GM19372 (cell line): ENCODE data around the gene CELA3B.
"Not testable (repeated sequence)": the region's sequence is repeated elsewhere in the genome, so short reads cannot be mapped to it uniquely, and the experiment has no call there.

Experiments
- ATAC-seq: cut with Tn5 transposase; IDR thresholded peaks from one replicate; pipeline ENCODE4 v1.9.1; 2021; ENCODE audit warnings: mild to moderate bottlenecking, low read depth, moderate library complexity; ENCODE audit not compliant: unreplicated experiment

The CELA3B gene, protein sequence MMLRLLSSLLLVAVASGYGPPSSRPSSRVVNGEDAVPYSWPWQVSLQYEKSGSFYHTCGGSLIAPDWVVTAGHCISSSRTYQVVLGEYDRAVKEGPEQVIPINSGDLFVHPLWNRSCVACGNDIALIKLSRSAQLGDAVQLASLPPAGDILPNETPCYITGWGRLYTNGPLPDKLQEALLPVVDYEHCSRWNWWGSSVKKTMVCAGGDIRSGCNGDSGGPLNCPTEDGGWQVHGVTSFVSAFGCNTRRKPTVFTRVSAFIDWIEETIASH

DNA sequence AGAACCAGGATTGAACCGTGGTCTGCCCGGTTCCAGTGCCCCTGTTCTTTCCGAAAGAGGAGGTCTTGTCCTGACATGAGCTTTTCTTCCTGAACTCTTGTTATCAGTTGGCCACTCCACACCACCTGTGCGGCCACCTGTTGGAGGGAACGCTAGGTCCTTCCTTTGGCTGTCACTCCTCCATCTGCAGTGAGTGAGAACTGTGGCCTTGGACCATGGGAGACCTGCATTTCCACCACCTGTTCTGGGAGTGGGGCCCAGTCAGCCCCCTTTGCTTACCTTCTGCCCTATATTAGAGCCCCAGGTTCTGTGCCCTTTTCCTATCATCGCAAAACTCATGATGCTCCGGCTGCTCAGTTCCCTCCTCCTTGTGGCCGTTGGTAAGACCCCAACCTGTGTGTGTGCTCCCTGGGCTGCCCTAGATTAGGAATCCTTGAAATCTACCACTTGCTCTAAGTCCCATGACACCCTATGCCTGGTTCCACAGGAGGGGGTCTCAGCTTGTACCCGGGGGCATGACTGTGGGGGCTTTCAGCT, at the start of gene CELA3B:
Gene CELA3B (plus strand): TSS at position 320 of the 537 bp plus-strand sequence. CDS start 18 bp downstream, at position 338.
- ATAC-seq = not testable (repeated sequence)

DNA sequence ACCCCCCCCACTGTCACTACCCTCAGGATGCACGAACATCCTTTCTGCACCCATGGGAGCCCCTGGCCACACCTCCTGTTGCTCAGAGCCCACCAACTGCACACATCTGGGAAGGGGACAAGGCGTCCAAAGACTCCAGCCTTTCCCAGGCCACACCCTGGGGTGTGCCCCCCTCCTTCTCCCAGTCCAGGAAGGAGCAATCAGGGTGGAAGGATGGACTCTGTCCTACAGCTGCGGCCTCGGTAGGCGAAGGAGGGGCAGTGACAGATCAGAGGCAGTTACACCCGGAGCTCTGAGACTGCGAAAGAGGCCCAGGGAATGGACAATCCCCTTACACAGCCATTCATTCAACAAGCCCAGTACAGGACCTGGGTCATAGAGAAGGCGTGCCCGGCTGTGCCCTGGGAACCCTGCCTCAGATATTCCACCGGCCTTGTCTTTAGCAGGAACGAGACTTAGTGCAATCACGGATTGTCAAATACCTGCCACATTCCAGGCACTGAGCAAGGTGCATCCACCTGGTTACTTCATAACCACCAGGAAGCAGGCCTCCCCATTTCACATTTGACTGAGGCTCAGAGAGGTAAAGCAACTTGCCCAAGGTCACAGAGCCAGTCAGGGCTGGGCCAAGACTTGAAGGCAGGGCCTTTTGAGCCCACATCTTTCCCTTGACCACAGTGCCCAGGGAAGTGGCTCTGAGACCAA, 49.1 kb upstream of the CELA3B start:
- no peak for ATAC-seq

DNA sequence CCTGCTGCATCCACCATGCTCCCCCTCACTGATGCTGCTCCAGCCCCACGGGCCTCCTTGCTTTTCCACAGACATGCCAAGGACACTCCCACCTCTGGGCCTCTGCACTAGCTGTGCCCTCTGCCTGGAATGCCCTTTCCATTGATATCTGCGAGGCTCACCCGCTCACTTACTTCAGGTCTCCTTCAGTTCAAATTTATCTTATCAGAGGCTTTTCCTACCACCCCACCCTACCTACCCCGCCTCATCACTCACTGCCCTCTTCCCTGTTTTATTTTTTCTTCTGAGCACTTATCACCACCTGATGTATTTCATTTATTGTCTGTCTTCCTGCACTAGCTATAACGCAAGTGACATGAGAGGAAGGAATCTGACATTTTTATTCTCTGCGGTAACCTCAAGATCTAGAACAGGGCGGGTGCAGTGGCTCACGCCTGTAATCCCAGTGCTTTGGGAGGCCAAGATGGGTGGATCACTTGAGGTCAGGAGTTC, 46.7 kb upstream of the CELA3B start:
- ATAC-seq = no peak

DNA sequence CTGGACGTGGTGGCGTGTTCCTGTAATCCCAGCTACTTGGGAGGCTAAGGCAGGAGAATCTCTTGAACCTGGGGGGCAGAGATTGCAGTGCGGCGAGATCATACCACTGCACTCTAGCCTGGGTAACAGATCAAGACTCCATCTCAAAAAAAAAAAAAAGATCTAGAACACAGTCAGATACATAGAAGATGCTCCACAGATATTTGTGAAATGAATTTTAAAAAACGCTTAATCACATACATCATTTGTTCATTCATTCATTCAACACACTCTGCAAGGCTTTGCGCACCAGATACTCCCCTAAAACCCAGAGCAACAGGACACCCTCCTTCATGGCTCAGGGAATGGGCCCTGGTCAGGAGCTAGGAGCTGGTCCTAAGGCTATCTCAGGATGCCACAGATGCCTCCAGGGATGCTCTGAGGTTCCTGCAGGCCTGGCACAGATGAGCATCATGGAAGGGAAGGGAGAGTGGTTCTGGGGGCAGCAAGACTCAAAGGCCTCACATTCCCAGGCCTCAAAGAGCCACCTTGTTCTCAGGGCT, 46.1 kb upstream of the CELA3B start:
- no peak for ATAC-seq

DNA sequence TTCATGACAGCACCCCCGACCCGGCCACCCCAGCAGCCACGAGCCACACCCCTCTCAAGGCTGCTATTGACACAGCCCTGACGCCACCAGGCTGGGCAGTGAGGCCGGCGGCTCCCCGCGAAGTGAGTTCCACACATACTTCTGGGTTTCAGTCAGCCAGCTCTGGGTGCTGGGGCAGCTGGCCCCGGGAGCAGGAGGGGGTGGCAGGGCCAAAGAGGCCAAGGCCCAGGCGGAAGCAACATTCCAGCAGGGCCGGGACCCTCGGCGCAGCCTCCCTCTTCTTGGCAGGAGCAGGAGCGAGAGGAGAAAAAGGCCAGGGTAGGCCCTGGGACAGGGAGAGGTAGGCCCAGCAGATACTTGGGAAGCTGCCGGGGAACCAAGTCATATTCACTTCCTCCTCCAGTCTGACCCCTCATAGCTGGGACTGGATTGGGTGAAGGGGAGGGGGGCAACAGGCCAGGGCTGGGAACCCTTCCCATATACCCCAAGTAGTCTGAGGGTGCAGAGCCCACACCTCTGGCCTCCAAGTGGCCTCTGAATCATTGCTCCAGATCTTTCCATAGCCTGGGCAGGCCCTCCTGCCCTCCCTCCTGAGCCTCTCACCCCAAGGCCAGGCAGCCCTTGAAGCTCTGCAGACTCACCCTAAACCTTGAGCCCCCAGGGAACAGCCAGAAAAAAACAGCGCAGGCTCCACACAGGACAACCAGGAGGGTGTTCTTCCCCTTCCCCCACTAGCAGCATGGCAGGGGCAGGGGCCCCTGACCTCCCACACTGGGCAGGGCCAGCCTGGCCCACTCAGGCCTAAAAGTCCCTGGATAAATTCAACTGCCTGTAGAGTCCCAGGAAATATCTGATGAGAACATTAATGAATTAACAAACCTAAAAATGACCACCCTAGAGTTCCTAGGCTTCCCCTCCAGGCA, 45.4 kb upstream of the CELA3B start:
- no peak for ATAC-seq

DNA sequence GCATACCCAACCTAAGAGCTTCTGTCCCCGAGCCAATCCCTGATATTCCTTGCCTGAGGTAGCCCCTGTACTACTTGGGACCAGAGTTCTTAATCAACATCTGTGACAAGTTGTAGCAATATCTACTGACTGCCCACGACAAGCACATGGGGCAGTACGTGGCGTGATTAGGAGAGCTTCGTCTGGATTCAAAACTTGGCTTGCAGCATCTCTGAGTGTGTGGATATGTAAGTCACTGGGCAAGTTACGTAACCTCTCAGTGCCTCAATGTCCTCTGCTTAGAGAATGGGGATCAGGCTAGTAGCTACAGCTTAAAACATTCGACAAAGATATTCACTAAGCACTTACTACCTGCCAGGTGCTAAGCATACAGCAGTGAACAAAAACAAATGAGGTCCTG, 44.7 kb upstream of the CELA3B start:
- ATAC-seq = no peak

DNA sequence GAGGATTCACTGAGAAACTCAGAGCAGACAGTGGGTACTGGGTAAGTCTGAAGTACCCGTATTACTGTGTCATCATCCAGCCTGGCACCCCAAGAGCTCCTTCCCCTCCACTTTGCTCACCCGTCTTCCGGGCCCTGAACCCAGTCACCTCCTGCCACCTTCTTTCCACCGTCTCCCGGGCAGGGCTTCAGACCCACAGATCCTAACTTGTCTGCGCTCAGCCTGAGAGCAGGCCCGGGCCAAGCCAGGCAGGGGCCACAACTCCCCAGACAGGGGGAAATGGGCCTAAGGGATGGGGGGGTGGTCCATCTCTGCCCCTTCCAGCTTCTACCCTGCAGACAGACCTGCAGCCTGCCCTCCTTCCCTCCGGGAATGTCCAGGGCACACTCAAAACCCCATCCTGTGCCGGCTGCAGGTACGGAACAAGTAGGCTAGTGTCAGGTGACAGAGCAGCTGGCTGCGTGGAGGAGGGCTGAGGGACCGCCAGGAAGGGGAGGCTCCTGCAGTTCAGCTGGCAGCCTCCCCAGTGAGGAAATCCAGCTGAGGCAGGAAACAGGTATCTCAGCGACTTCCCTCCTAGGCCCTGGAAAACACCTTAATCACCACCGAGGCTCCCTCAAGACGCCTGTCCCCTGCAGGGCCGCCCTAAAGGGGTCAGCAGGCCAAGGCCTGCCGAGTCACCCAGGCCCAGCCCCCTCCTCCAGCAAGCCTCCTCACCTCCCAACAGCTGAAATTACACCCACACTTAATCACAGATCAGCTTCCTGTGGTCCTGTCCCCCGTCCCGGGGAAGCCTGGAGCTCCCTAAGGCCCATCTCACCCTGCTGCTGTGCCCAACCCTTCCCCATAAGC, 43.2 kb upstream of the CELA3B start:
- ATAC-seq = no peak

DNA sequence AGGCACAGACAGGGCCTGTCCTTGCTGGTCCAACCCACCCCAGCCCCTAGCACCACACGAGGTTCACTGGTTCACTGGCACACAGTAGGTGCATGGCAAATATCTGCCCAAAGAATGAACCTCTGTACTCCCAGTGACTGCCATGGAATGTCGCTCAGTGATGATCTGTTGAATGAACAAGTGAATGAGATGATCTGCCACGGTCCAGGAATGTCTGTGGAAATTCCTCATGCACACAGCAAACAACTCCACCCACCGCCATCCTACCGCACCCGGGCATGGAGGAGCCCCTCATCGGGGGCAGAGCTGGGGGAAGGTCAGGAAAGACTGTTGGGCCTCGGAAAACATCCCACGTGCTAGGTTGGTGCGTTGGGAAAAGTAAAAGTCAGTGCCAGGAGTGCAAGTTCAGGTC, 41.4 kb upstream of the CELA3B start:
- no peak for ATAC-seq

DNA sequence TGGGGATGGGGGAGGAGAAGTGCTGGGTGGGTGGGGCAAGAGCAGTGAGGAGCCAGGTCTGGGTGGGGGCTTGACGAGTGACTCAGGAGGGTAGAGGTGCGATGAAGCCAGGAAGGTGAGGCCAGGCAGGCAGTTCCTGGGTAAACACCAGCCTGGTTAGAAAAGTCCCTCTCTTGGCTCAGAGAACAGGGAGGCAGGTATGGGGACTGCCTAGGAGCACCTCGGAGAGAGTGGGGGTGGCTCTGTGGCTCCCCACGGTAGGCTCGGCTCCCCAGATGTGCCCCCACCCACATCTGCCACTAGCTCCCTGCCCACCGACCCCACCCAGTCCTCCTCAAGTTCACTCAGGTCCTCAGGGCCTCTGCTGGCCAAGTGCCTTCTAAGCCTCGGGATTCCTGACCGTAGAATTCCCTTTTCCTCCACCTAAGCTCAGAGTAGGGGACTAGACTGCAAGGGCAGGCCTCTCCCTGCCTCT, 40.9 kb upstream of the CELA3B start:
- ATAC-seq = no peak

DNA sequence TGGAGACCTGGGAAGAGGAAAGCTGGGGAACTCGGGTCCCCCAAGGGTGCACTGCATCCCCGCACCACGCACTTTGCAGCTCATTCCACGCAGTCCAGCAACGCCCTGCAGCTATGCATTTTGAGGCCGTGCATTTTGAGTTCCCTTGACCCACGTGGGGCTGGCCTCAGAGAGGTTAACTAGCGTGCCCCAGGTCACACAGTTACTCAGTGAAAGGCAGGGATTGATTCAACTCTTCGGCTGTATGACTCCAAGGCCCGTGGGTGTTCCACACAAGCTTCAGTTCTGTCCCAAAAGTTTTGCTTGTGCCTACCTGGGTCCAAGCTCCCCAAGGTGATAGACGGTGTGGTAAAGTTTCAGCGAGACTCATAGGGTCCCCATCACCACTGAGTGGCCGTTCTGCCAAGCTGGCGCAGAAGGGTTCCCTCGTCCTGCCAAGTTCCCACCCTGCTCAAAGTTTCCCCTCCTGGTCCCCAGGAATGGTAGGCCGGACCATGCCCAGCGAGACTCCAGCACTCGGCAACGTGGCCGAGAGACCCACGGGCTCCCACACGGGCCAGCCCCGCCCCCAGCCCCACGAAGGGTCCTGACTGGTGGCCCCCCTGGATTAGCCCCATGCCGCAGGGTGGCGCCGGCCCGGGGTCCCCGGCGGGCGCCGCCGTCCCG, 40.3 kb upstream of the CELA3B start:
- ATAC-seq = no peak

DNA sequence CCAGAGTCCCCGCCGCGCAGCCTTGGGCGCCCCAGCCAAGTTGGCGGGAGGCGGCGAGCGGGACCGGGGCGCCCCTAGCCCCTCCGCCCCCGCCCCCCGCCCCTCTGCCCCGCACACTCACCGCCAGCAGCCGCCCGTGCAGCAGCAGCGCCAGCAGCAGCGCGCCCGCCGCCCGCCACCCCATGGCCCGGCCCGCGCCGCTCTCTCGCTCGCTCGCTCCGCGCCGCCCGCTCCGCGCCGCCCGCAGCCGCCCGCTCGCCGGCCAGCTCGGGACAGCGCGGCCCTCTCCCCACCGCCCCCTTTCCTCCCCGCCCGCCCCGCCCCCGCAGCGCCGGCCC, 39.8 kb upstream of the CELA3B start, which contains the start of gene HSPG2:
Gene HSPG2 (minus strand): TSS at position 277 of the 338 bp plus-strand sequence. CDS start 93 bp downstream, at position 184.
- no peak for ATAC-seq

DNA sequence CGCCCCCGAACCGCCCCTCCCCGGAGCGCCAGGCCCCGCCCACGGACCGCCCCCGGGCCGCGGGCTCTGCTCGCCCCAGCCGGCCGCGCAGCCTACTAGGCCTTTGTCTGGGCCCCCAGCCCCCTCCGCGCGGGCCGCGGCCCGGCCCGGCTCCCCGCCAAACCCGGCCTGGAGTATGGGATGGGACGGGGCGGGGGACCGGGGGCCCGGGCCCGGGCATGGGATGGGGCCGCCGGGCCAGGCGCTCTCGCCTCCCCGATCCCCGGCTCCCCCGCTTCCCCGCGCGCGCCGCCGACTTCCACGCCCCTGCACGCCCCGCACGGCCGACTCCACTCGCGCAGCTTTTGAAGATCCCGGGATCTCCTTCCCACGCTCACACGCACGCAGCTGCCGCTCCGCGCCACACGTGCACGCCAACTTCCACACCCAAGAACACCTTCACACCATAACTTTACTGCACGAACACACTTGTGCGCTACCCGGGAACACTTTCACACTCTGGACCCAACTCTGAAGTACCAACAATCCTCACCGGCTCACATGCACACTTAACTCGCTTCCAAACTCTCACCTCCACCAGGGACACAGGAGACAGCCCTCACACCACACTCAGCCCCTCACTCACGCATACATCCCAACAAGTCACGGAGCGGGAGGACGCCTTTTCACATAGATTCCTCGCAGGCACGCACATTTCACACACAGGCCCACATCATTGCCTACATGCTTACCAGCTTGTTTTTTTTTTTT, 39.3 kb upstream of the CELA3B start:
- no peak for ATAC-seq

DNA sequence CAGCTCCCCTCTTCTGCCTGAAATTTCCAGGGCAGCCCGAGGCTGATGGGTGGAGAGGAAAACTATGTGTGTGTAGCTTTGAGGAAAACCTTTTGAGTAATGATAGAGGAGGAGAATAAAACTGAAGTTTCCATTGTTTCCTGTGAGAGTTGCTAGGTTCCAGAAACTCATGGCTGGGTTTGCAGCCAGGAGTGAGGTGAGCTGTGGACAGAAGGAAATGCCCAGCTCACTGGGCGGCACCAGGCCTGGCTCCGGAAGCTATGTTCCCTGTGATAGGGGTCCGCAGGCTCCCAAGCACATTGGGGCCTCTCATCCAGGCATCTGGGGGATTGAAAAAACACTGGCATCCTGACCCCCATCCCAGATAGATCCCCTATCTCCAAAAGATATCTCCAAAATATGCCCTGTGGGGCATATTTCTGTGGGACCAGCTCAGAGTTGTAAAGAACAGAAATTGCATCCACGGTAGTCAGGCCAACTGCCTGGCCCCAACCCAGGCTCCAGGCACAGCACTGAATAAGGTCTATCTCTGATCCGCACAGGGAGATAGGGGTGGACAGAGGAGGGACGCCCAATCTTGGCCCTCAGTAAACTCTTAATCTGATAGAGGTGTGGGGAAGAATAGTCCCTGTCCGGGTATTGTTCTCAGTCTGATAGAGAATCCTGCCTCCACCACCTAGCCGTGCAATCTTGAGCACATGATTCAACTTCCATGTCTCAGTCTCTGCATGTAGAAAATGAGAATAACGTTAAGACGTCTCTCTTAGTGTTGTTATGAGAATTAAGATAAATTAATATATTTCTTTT, 37.9 kb upstream of the CELA3B start:
- no peak for ATAC-seq

DNA sequence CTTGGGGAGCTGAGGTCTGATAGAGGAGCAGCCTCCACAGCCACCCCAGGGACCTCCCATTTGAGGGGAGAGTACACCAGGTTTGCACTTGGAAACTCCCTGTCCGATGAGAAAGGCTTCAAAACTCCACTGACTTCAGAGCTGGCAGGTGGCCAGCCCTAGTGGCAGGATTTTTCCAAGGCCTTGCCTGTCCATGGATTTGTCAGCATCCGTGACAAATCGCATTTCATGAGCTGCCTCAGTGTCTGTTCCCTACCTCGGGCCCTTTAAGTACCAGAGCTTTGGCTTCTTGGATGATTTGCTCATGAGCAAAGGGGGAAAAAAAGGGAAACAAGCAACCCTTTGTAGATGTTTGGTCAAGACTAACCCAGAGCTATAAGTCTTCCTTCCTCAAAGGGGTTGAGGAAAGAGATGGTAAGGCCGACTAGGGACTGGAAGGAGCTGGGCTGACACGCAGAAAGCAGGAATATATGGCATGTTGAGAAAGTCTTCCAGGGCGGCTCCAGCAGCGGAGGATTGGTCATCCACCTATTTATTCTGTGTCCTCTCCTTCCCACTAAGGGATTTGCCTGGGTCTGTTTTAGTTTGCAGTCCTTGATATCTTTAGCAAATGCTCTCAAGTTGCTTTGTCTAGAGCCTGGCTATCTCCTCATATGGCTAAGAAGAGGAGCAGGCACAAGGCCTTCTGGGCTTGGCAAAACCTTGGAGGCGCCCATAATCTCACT, 37.0 kb upstream of the CELA3B start:
- ATAC-seq = no peak

DNA sequence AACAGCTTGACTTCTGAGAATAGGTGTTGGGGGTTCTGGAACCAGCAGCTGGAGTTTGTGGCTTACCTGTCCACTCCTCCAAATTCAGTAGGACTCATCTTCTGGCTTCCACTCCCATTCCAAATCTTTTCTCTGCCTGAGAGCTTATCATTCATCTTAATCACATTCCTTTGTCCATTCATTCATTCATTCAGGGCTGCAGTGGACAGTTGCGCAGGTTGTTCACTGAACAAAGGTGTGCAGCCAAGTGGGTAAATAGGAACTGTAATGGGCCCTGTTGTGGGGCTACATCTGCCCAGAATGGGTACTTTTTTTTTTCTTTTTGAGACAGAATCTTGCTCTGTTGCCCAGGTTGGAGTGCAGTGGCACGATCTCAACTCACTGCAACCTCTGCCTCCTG, 36.3 kb upstream of the CELA3B start:
- no peak for ATAC-seq

DNA sequence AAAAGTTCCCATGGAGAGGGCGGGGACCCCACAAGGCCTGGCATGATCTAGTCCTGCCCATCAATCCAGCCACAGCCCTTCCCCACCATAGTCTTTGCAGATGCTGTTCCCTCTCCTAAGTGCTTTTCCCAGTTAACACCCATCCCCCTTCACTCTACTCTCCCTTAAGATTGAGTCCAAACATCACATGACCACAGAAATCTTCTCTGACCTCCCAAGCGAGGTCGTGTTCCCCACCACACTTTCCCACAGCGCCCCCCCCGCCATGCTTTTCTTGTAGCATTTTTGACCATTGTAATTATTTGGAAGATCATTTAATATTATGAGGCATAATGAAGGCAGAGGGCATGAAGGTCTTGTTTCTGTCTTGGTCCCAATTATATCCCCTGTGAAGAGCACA, 35.5 kb upstream of the CELA3B start:
- no peak for ATAC-seq

DNA sequence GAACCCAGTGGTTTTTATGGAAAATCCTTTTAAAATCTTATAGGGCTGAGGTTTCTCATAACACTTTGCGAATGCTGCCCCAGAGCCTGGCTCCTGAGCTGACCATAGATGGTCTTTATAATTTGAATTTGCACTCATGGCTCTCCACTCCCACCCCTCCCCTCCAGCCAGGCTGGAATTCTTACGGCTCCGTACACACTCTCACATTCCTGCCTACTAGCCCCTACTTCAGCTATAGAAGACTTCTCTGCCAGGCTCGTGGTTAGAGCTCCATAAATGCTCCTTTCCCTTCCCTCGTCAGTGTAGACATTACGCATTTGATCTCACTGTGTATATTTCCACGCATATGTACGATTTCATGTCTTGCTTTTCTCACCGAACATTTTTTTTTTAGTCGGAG, 34.4 kb upstream of the CELA3B start:
- no peak for ATAC-seq
